PFSK-1 (cell line): ENCODE results near the gene ANO9.

Experiments used
- FOXP2 ChIP-seq: optimal IDR thresholded peaks from 2 replicates; pipeline ENCODE3; 2011; ENCODE audit warnings: borderline replicate concordance, control low read depth, inconsistent platforms; ENCODE audit not compliant: insufficient read depth; ENCODE audit errors: extremely low read length, extremely low read depth
- POLR2AphosphoS5 ChIP-seq: IDR thresholded peaks from 2 replicates; pipeline ENCODE4 v1.6.1; 2012; ENCODE audit warnings: low read depth, mild to moderate bottlenecking, control low read depth, low read length, moderate library complexity
- SIN3A ChIP-seq: IDR thresholded peaks from 2 replicates; pipeline ENCODE4 v1.6.1; 2012; ENCODE audit warnings: mild to moderate bottlenecking, low read length, moderate library complexity, borderline replicate concordance; ENCODE audit not compliant: insufficient read depth
- TAF1 ChIP-seq: IDR thresholded peaks from 2 replicates; pipeline ENCODE4 v1.6.1; 2012; ENCODE audit warnings: low read length, control low read depth, borderline replicate concordance; ENCODE audit not compliant: insufficient read depth
- TF ChIP-seq, protein P1 (sequence below), 2 experiments: IDR thresholded peaks; 2 replicates each; pipeline versions ENCODE4 v1.6.1 to v1.8.0; 2011 to 2012; ENCODE audit warnings: low read depth in 2 of 2, low read length in 2 of 2, control low read depth in 1 of 2, inconsistent platforms in 1 of 2, mild to moderate bottlenecking in 1 of 2, moderate library complexity in 1 of 2; ENCODE audit not compliant: insufficient read depth in 1 of 2

DNA sequence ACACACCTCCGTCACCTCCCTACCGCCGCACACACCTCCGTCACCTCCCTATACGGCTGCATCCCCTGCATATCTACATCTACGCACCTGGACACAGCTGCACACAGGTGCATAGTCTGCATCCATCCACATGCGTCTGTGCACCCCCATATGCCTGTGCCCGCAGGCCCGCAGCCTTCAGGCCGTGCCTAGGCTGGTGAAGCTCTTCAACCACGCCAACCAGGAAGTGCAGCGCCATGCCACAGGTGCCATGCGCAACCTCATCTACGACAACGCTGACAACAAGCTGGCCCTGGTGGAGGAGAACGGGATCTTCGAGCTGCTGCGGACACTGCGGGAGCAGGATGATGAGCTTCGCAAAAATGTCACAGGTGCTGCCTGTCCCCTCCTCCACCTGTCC lies 43.0 kb downstream of the ANO9 start:
- TF ChIP-seq TAF1 (no peak), POLR2AphosphoS5 (no peak), FOXP2 (no peak), SIN3A (no peak)
- TF ChIP-seq, protein P1, sequence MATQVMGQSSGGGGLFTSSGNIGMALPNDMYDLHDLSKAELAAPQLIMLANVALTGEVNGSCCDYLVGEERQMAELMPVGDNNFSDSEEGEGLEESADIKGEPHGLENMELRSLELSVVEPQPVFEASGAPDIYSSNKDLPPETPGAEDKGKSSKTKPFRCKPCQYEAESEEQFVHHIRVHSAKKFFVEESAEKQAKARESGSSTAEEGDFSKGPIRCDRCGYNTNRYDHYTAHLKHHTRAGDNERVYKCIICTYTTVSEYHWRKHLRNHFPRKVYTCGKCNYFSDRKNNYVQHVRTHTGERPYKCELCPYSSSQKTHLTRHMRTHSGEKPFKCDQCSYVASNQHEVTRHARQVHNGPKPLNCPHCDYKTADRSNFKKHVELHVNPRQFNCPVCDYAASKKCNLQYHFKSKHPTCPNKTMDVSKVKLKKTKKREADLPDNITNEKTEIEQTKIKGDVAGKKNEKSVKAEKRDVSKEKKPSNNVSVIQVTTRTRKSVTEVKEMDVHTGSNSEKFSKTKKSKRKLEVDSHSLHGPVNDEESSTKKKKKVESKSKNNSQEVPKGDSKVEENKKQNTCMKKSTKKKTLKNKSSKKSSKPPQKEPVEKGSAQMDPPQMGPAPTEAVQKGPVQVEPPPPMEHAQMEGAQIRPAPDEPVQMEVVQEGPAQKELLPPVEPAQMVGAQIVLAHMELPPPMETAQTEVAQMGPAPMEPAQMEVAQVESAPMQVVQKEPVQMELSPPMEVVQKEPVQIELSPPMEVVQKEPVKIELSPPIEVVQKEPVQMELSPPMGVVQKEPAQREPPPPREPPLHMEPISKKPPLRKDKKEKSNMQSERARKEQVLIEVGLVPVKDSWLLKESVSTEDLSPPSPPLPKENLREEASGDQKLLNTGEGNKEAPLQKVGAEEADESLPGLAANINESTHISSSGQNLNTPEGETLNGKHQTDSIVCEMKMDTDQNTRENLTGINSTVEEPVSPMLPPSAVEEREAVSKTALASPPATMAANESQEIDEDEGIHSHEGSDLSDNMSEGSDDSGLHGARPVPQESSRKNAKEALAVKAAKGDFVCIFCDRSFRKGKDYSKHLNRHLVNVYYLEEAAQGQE (IDR thresholded peaks at IDR 0.05; ENCODE audit: insufficient read depth in 1 of 2, low read depth in 2 of 2, low read length in 2 of 2) = no peak
